BLaER1 treated with 17β-estradiol and CSF1 and Interleukin-3, amounts not matched to agents 10 nM and 100 nM (cell line): ENCODE data around the gene FIZ1.

Source experiments
- H3K27ac ChIP-seq, 11 experiments: shearing (Covaris generic); formaldehyde crosslinking; 2 replicates each; pipeline ENCODE4 v1.8.1; 2022
- H3K27me3 ChIP-seq, 11 experiments: shearing (Covaris generic); formaldehyde crosslinking; 2 replicates each; pipeline ENCODE4 v1.8.1; 2022
- H3K36me3 ChIP-seq, 11 experiments: shearing (Covaris generic); formaldehyde crosslinking; 2 replicates each; pipeline ENCODE4 v1.8.1; 2022
- H3K4me1 ChIP-seq, 10 experiments: shearing (Covaris generic); formaldehyde crosslinking; 2 replicates each; pipeline ENCODE4 v1.8.1; 2022
- H3K4me2 ChIP-seq, 11 experiments: shearing (Covaris generic); formaldehyde crosslinking; 2 replicates each; pipeline ENCODE4 v1.8.1; 2022
- H3K4me3 ChIP-seq, 10 experiments: shearing (Covaris generic); formaldehyde crosslinking; 2 replicates each; pipeline ENCODE4 v1.8.1; 2022
- H3K9ac ChIP-seq, 11 experiments: shearing (Covaris generic); formaldehyde crosslinking; 2 replicates each; pipeline ENCODE4 v1.8.1; 2022
- H3K9me3 ChIP-seq, 11 experiments: shearing (Covaris generic); formaldehyde crosslinking; replicated peaks in 1 of 11; 2 replicates each; pipeline ENCODE4 v1.8.1; 2022
- H4K20me1 ChIP-seq, 11 experiments: shearing (Covaris generic); formaldehyde crosslinking; 2 replicates each; pipeline ENCODE4 v1.8.1; 2022
- Cebpa-rat ChIP-seq, 11 experiments: shearing (Covaris generic); IDR thresholded peaks; 2 replicates each; pipeline ENCODE4 v1.8.1; 2022

The FIZ1 gene

DNA sequence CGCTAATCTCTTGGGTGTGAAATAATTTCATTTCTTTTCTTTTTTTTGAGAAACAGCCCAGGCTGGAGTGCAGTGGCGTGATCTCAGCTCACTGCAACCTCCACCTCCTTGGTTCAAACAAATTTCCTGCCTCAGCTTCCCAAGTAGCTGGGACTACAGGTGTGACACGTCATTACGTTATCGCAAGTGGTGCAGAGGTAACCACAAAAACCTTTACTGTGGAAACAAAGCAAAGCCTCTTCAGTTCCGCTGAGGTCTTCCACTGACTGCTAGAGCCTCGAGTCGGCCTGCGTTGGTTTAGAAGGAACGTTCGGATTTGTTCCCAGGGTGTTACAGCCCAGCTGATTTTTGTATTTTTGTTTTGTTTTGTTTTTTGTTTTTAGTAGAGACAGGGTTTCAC, 27.0 kb upstream of the FIZ1 start:
- Histone ChIP-seq H3K27me3 (no peaks in the 10 kb centered on the region), H3K4me1 (peaks cover 26 to 47% (median 38%) of the 10 kb centered on the region in 10 experiments), H3K4me3 (no peak overlapping the region), H4K20me1 (peaks cover 0 to 20% (median 4%) of the 10 kb centered on the region in 11 experiments; a peak in 10 of 22 replicates), H3K36me3 (peaks cover 6 to 13% (median 9%) of the 10 kb centered on the region in 11 experiments; a peak in 16 of 22 replicates), H3K9ac (no peak overlapping the region; a peak in 1 of 22 replicates), H3K27ac (no peak overlapping the region), H3K9me3 (no peaks in the 10 kb centered on the region), H3K4me2 (no peak overlapping the region)
- no peak for TF ChIP-seq Cebpa-rat (IDR thresholded peaks at IDR 0.05)

DNA sequence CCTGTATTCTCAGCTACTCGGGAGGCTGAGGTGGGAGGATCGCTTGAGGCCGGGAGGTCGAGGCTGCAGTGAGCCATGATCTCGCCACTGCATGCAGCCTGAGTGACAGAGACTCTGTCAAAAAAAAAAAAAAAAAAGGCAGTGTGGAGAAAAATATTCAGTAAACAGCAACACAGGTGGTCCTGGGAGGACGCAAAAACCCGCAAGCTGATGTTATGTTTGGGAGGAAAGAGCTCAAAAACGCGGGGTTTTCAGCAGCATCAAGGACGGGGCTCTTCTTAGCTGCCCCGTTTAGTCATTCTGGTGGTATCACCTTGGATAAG, 25.6 kb upstream of the FIZ1 start:
- peaks cover 16 to 27% (median 19%) of the 10 kb centered on the region in 11 experiments; a peak in 19 of 22 replicates for H3K36me3 ChIP-seq
- peak overlapping the region; percentile 48 to 72 (median 60) for H3K4me3 ChIP-seq
- peaks cover 39 to 49% (median 45%) of the 10 kb centered on the region in 10 experiments for H3K4me1 ChIP-seq
- no peaks in the 10 kb centered on the region for H3K9me3 ChIP-seq
- H4K20me1 ChIP-seq = peaks cover 0 to 20% (median 11%) of the 10 kb centered on the region in 11 experiments; a peak in 10 of 22 replicates
- no peaks in the 10 kb centered on the region for H3K27me3 ChIP-seq
- peak overlapping the region in 8 of 11 experiments; percentile 80 to 94 (median 86); a peak in 10 of 22 replicates for H3K27ac ChIP-seq
- peak overlapping the region; percentile 77 to 91 (median 85); a peak in 20 of 22 replicates for H3K9ac ChIP-seq
- no peak for TF ChIP-seq Cebpa-rat (IDR thresholded peaks at IDR 0.05)
- H3K4me2 ChIP-seq = peak overlapping the region; percentile 69 to 91 (median 83)

DNA sequence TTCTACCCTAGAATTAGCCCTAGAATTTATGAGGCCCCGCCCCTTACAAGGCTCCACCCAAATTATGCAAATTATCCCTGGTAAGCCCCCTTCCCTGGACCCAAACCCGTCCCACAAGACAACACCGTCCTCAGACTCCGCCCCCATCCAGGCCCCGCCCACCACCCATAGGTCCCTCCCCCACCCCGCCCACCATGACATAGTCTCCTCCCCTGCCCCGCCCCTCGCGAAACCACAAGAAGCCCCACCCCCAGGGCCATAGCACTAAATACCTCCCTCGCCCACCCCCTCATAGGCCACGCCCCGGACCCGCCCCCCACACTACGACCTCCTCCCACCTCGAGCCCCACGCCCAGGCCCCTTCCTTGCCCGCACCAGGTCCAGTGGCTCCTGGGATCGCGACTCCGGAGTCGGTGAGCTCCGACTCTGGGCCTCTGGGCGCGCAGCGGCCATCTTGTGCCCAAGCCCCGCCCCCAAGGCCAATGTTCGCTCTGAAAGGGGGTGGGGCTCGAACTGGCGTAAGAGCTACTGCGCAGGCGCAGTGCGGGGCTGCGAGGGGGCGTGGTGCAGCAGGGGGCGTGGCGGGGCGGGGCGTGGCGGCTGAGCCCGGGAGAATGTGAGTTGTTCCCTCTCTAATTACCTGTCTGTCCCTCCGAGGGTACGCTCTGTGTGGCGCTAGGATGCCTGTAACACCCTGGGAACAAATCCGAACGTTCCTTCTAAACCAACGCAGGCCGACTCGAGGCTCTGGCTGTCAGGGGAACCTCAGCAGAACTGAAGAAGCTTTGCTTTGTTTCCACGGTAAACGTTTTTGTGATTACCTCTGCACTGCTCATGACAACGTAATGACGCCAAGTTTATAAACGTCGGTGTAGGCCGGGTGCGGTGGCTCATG, 25.0 kb upstream of the FIZ1 start, which contains the start of gene ZNF784:
TSS of gene ZNF784 (minus strand) at position 458 of the 895 bp plus-strand sequence. CDS start at position 453, 5 bp downstream.
- Histone ChIP-seq H3K4me1 (peaks cover 37 to 47% (median 41%) of the 10 kb centered on the region in 10 experiments), H3K4me3 (peak within 1 kb of the TSS; percentile 48 to 72 (median 60)), H4K20me1 (peaks cover 0 to 20% (median 11%) of the 10 kb centered on the region in 11 experiments; a peak in 10 of 22 replicates), H3K4me2 (peak within 1 kb of the TSS; percentile 69 to 91 (median 83)), H3K9ac (peak within 1 kb of the TSS; percentile 77 to 91 (median 85)), H3K27ac (peak within 1 kb of the TSS; percentile 76 to 94 (median 87); a peak in 21 of 22 replicates), H3K9me3 (no peaks in the 10 kb centered on the region), H3K36me3 (peaks cover 16 to 32% (median 20%) of the 10 kb centered on the region in 11 experiments; a peak in 19 of 22 replicates), H3K27me3 (no peaks in the 10 kb centered on the region)
- TF ChIP-seq Cebpa-rat (IDR thresholded peaks at IDR 0.05) = no peak

DNA sequence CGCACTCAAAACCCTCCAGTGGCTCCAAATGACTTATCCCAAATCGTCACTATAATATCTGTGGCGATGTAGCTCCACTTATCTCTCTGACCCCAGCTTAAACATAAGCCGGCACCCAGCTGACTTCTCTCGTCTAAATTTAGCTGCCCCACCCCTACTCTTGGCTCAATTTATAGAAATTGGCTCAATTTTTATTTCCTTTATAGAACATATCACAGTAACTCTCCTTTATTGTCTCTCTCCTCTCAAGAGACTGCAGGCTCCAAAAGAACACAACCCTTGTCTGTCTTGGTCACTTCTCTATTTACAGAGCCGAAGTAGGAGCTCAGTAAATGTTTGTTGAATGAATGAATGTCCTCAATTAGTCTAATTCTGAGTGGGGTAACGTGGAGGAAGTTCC, 24.2 kb upstream of the FIZ1 start:
- Histone ChIP-seq H3K4me1 (peaks cover 30 to 40% (median 34%) of the 10 kb centered on the region in 10 experiments), H3K9me3 (no peaks in the 10 kb centered on the region), H3K27me3 (no peaks in the 10 kb centered on the region), H3K4me2 (peak overlapping the region; percentile 9 to 50 (median 24); a peak in 13 of 22 replicates), H3K36me3 (peaks cover 16 to 36% (median 21%) of the 10 kb centered on the region in 11 experiments; a peak in 19 of 22 replicates), H4K20me1 (peaks cover 0 to 20% (median 12%) of the 10 kb centered on the region in 11 experiments; a peak in 10 of 22 replicates), H3K27ac (peak overlapping the region in 5 of 11 experiments; percentile 9 to 47 (median 21); a peak in 5 of 22 replicates), H3K9ac (peak overlapping the region in 1 of 11 experiments; percentile 18; a peak in 1 of 22 replicates), H3K4me3 (peak overlapping the region in 9 of 10 experiments; percentile 32 to 61 (median 55); a peak in 14 of 20 replicates)
- no peak for TF ChIP-seq Cebpa-rat (IDR thresholded peaks at IDR 0.05)

DNA sequence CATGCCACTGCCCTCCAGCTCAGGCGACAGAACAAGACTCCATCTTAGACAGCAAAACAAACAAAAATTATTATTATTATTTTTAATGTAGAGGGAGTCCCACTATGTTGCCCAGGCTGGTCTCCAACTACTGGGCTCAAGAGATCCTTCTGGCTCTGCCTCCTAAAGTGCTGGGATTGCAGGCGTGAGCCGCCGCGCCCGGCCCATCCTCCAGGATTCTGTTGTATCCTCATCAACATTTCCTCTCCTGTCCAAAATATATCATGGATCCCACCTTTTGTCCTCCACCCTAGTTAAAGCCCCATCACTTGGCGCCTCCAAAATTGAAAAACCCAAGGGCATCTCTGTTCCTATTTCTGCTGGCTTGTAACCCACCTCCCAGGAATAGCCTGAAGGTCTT, 23.8 kb upstream of the FIZ1 start:
- no peaks in the 10 kb centered on the region for H3K27me3 ChIP-seq
- H3K36me3 ChIP-seq = peaks cover 16 to 41% (median 22%) of the 10 kb centered on the region in 11 experiments; a peak in 19 of 22 replicates
- TF ChIP-seq Cebpa-rat (IDR thresholded peaks at IDR 0.05) = no peak
- H4K20me1 ChIP-seq = peaks cover 0 to 20% (median 12%) of the 10 kb centered on the region in 11 experiments; a peak in 10 of 22 replicates
- H3K4me3 ChIP-seq = no peak overlapping the region
- no peaks in the 10 kb centered on the region for H3K9me3 ChIP-seq
- H3K9ac ChIP-seq = no peak overlapping the region
- H3K4me2 ChIP-seq = peak overlapping the region in 10 of 11 experiments; percentile 9 to 35 (median 20); a peak in 7 of 22 replicates
- peak overlapping the region in 1 of 11 experiments; percentile 29; a peak in 1 of 22 replicates for H3K27ac ChIP-seq
- peaks cover 27 to 40% (median 32%) of the 10 kb centered on the region in 10 experiments for H3K4me1 ChIP-seq

DNA sequence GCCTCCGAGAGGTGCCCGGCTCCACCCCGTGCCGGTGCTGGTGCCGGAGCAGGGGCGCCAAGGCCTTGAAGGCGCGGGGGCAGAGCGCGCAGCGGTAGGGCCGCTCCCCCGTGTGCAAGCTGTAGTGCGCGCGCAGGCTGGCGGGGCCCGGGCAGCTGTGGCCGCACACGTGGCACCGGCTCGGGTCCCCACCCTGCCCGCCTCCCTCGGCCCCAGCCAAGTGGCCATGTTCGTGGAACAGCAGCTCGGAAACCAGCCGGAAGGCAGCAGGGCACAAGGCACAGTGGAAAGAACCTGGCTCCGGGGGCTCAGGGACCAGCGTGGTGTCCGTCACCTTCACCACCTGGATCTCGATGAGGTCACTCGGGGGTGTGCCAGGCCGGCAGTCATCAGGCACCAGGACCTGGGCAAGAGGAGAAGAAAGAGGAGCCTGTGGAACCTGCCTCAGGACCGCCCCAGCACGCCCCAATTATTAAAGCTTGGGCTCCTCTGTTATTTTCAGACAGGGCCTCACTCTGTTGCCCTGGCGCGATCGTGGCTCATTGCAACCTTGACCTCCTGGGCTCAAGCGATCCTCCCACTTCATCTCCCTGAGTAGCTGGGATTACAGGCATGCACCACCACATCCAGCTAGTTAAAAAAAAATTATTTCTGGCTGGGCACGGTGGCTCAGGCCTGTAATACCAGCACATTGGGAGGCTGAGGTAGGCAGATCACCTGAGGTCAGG, 23.1 kb upstream of the FIZ1 start:
- H3K27ac ChIP-seq = no peak overlapping the region
- no peaks in the 10 kb centered on the region for H3K27me3 ChIP-seq
- TF ChIP-seq Cebpa-rat (IDR thresholded peaks at IDR 0.05) = no peak
- no peaks in the 10 kb centered on the region for H3K9me3 ChIP-seq
- peaks cover 0 to 20% (median 12%) of the 10 kb centered on the region in 11 experiments; a peak in 10 of 22 replicates for H4K20me1 ChIP-seq
- peaks cover 21 to 48% (median 28%) of the 10 kb centered on the region in 11 experiments for H3K36me3 ChIP-seq
- H3K4me2 ChIP-seq = no peak overlapping the region
- peaks cover 27 to 40% (median 32%) of the 10 kb centered on the region in 10 experiments for H3K4me1 ChIP-seq
- no peak overlapping the region for H3K9ac ChIP-seq
- H3K4me3 ChIP-seq = no peak overlapping the region

DNA sequence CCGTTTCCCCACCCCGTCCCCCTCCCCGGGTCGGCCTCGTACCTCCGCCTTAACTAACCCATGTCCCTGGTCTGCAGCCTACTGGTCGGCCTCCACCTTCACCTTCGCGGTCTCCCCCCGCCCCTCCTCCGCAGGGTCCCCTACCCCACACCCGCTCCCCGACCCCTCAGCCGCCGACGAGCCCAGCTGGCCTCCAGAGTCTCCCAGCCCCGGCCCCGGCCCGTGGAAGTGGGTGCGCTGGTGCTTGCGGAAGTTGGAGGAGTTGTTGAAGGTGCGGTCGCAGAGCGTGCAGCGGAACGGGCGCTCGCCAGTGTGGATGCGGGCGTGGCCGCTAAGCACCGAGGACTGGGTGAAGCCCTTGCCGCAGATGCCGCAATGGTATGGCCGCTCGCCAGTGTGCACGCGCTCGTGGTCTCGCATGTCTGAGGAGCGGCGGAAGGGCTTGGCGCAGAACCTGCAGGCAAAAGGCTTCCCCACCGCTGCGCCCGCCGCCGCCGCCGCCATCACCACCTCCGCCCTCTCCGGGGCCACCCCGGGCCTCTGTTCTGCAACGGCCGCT, 22.4 kb upstream of the FIZ1 start:
- peaks cover 26 to 53% (median 33%) of the 10 kb centered on the region in 11 experiments for H3K36me3 ChIP-seq

DNA sequence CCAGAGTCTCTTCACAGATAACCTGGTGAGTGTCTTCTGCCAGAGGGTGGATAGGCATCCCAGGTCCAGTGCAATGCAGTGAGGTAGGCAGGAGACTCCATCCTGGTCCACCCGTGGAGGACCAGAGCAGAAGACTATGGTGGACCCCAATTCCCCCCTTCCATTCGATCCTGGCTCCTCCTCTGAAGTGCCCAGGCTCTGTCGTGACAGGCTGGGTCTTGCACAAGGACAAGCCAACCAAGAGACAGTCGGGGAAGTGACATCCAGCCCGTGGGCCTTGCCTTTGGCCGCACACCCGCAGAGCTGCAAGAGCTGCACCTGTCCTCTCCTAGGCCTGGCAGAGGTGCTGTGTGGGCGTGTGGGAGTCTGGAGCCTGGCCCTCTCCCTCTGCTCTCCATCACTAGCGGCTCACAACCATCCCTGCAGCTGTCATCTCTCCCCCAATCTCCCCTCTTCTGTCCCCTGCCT, 21.9 kb upstream of the FIZ1 start:
- Histone ChIP-seq H3K4me2 (peak overlapping the region in 8 of 11 experiments; percentile 13 to 78 (median 62); a peak in 12 of 22 replicates), H3K27ac (peak overlapping the region in 9 of 11 experiments; percentile 42 to 65 (median 54); a peak in 15 of 22 replicates), H3K9ac (peak overlapping the region in 1 of 11 experiments; percentile 13; a peak in 1 of 22 replicates), H3K27me3 (no peaks in the 10 kb centered on the region), H4K20me1 (peaks cover 5 to 25% (median 13%) of the 10 kb centered on the region in 11 experiments; a peak in 13 of 22 replicates), H3K4me3 (no peak overlapping the region), H3K9me3 (no peaks in the 10 kb centered on the region), H3K4me1 (peaks cover 26 to 40% (median 31%) of the 10 kb centered on the region in 10 experiments), H3K36me3 (peaks cover 31 to 58% (median 38%) of the 10 kb centered on the region in 11 experiments)
- no peak for TF ChIP-seq Cebpa-rat (IDR thresholded peaks at IDR 0.05)

More for the DNA sequence above, 22.4 kb upstream of the FIZ1 start:
- TF ChIP-seq Cebpa-rat (IDR thresholded peaks at IDR 0.05) = no peak
- no peak overlapping the region for H3K27ac ChIP-seq
- no peak overlapping the region for H3K4me3 ChIP-seq
- peaks cover 27 to 40% (median 32%) of the 10 kb centered on the region in 10 experiments for H3K4me1 ChIP-seq
- no peaks in the 10 kb centered on the region for H3K27me3 ChIP-seq
- H3K9me3 ChIP-seq = no peaks in the 10 kb centered on the region
- no peak overlapping the region for H3K9ac ChIP-seq
- peaks cover 0 to 20% (median 13%) of the 10 kb centered on the region in 11 experiments; a peak in 11 of 22 replicates for H4K20me1 ChIP-seq
- H3K4me2 ChIP-seq = no peak overlapping the region
